MV-4-11 (cell line): Measurements from ENCODE around the gene DPH3.

Source experiments
- DNase-seq: peaks from one replicate; lab custom pipeline; 2025; lab: John Stamatoyannopoulos, UW

The DPH3 gene

DNA sequence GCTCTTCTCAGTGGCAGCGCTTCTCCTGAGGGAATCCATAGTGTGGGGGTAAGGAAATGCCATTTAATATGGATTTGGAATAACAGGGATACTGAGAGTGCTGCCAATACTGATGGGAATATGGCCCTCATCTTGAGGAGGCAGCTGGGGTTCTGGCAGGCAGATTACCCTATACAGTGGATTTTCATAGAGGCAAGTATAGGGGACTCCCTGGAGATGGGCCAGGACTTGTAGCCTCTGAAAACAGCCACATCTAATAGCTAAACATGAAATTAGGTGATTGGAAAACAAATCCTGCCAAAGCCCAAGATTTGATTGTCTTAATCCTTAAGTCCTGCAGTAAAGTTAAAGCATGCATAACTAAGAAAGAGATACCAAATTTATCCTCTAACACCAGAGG lies 30.9 kb downstream of the DPH3 start:
- DNase-seq, result no peak

DNA sequence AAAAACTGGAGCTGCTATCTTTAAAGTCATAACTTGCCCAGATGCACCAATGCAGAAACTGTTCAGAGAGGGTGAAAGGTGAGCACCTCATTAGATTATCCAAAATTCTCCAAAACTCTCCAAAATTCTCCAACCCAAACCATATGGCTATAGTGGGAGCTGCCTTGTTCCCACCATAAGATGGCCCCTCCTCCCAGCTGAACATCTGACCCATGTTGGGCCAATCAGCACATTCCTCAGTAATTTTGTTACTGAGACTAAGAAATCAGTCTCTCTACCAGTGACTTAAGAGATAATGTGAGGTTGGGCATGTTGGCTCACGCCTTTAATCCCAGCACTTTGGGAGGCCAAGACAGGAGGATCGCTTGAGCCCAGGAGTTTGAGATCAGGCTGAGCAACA lies 32.8 kb downstream of the DPH3 start:
- DNase-seq, result no peak

DNA sequence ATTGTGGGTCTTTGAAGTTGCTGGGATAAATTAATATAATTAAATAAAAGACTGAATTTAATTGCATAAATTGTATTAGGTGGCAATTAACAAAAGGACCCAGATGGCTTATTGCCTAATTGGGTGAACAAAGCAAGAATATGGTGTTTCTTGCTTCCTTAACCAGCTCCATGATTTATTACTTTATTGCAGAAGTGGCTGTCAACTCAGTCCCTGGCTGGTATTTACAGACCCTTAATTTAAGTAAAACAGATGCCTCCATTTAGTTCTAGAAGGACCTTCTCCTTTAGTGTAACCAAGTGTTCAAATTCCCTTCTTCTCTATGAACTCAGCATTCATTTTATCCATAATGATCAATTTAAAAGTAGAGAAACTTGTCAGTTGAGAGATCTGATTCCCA lies 35.1 kb downstream of the DPH3 start:
- peak; percentile 44 for DNase-seq

GRCh38 chr3:16227566-16227965 lies 37.2 kb downstream of the DPH3 start:
- no peak for DNase-seq

DNA sequence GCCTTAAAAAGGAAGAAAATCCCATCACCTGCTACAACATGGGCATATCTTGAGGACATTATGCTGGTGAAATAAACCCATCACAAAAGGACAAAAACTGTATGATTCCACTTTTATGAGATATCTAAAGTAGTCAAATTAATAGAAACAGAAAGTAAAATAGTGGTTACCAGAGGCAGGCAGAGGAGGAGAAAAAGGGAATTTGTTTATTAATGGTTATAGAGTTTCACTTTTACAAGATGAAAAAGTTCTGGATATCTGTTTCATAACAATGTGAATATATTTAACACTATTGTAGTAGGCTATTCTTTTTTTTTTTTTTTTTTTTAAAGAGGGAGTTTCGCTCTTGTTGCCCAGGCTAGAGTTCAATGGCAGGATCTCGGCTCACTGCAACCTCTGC lies 40.4 kb downstream of the DPH3 start:
- no peak for DNase-seq

- DNase-seq, result no peak
Observed at GRCh38 chr3:16222547-16222946, 42.2 kb downstream of the DPH3 start.

DNA sequence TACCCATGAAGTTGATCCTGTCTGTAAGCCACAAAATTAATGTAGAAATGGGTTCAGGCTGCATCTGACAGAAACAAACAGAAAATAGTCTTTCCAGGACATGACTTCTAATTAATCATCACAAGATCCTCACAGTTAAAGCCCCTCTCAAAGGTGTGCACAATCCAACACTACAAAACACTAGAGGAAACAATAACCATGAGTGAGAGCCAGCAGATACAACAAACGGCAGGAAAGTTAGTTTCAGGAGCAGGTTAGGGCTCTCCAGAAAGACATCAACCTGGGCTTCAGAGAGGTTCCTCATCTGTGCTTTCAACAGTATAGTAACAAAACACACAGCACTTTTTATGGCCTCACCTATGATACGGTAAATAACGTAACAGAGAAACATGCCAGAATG lies 42.8 kb downstream of the DPH3 start:
- DNase-seq, result no peak

DNA sequence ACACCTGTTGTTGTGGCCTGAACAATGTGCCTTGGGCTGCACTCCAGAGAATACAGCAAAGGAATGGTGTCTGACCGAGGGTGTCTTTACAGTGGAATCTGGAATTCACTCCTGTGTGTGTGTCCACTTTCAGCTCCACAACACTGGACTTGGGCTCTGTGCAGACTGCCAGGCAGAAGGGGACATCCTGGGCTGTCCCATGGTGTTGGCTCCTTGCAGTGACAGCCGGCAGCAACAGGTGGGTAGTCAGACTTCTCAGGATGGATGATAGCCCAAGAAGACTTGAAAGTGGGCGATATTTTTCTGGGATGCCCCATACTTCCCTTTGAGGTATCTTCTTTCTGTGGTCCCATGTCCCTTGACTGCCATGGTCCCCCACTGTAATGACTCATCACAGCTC lies 45.0 kb downstream of the DPH3 start:
- no peak for DNase-seq

GRCh38 chr3:16216373-16216935 lies 48.3 kb downstream of the DPH3 start:
- DNase-seq, result no peak

GRCh38 chr3:16214366-16214765 lies 50.4 kb downstream of the DPH3 start:
- no peak for DNase-seq

DNA sequence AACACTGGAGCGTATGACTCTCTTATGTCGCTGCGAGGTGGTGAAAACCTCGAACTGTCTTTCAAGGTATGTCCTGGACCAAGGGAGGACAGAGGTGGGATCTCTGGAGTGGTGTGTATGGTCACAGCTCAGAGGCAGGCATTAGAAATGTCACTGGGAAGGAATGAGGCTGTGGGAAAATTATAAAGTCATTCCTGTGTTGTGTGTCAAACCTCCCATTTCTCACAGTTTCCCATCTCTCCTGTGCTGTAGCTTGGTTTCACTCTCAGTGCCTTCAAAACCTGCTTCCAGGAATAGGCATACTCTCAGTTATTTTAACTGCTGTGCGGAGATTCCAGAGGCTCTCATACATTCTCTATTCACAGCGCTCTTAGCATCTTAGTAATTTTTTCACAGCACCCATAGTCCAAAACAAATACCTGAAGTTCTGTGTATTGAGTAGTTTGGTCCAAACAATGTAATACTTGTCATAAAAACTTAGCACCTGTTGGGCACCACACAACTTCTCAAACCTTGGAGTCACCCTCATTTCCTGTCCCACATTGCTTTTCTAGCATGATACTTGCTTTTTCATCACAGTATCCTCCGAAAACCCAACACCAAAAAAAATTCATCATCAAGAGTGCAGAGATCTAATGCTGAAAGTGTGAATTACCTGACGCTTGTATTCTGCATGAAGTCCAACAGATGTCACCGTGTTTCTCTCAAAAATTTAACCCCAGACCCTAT lies 53.4 kb downstream of the DPH3 start:
- no peak for DNase-seq
